ENCODE measurements around the gene NRXN3. TPM values are rescaled to one million over a fixed set of nuclear protein-coding genes. Genes with fewer than 3 reads are reported as not detected.

NRXN3 gene
- total RNA-seq, 1 experiment from 2014 or later = not detected

DNA sequence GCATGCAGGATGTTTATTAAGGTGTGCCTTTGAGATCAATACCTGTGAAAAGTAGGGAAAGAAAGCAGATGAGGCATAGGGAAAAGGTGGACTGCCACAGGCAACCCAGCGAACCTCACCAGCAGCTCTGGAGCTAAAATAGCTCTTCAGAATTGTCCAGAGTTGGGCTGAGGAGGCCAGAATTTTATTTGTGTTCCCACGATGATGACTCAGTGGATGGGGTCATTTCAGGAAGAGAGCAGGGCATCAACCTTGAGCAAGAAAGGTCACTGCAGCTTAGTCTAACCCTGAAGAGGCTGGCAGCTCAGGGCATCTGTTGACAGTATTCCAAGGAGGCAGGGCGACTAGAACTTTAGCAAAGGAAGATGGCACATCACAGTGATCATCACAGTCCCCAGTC is 1345.0 kb downstream of the NRXN3 start:
- no TSS peak for BruUV-seq (replicated peaks)
- ChIA-PET CTCF (no interaction called here), POLR2A (no interaction called here), RAD21 (ENCODE audit: low non-redundant PET in 1 of 2, low total read pairs in 2 of 2, uncharacterized antibody in 2 of 2, unreplicated experiment in 2 of 2) (no interaction called here)
- TF ChIP-seq, protein P1, sequence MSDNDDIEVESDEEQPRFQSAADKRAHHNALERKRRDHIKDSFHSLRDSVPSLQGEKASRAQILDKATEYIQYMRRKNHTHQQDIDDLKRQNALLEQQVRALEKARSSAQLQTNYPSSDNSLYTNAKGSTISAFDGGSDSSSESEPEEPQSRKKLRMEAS (IDR thresholded peaks at IDR 0.05) = no peak
- TF ChIP-seq FOSL1 (IDR thresholded peaks at IDR 0.05; ENCODE audit: low read depth) (no peak), RAD21 (IDR thresholded peaks at IDR 0.05; ENCODE audit: low read depth) (no peak), SP1 (IDR thresholded peaks at IDR 0.05; ENCODE audit: low read depth) (no peak), YY1 (IDR thresholded peaks at IDR 0.05; ENCODE audit: extremely low read depth, insufficient replicate concordance, low read depth, low read length) (no peak), CBX3 (IDR thresholded peaks at IDR 0.05; ENCODE audit: low read depth) (no peak), JUND (IDR thresholded peaks at IDR 0.05) (no peak), EGR1 (IDR thresholded peaks at IDR 0.05; ENCODE audit: low read depth) (no peak), POLR2AphosphoS5 (IDR thresholded peaks at IDR 0.05; ENCODE audit: low read depth, low read length) (no peak), CEBPB (IDR thresholded peaks at IDR 0.05; ENCODE audit: low read depth) (no peak), POLR2A (IDR thresholded peaks at IDR 0.05; ENCODE audit: borderline replicate concordance, extremely low read depth, insufficient read depth, insufficient read length) (no peak)
- ATAC-seq (no peak), DNase-seq (ENCODE audit: low read depth, low spot score) (no peak)
- Histone ChIP-seq H4K20me1 (ENCODE audit: insufficient read depth) (no peaks in the 10 kb centered on the region), H3K4me3 (replicated peaks in 1 of 2; ENCODE audit: low read depth in 1 of 2, low read length in 2 of 2) (no peak overlapping the region), H3K4me2 (ENCODE audit: low read length) (no peak overlapping the region), H3K27ac (ENCODE audit: low read depth, low read length) (no peak overlapping the region), H3K9me2 (ENCODE audit: insufficient read depth) (no peaks in the 10 kb centered on the region), H3K79me2 (ENCODE audit: insufficient read depth, low read length) (no peaks in the 10 kb centered on the region), H3K9ac (ENCODE audit: low read length) (no peak overlapping the region), H3K4me1 (ENCODE audit: control insufficient read depth in 1 of 2, insufficient read depth in 2 of 2, low read length in 2 of 2) (no peaks in the 10 kb centered on the region), H3K27me3 (ENCODE audit: insufficient read depth, low read length) (no peaks in the 10 kb centered on the region), H3K36me3 (ENCODE audit: control insufficient read depth in 1 of 2, insufficient read depth in 2 of 2, low read length in 2 of 2) (no peaks in the 10 kb centered on the region), H3K9me3 (ENCODE audit: control insufficient read depth in 1 of 2, insufficient read depth in 1 of 2, low read depth in 1 of 2, low read length in 2 of 2) (peaks cover 0 to 12% of the 10 kb centered on the region in 2 experiments; a peak in 2 of 4 replicates), H2AFZ (ENCODE audit: low read depth, low read length, poor library complexity, severe bottlenecking) (no peak overlapping the region)
- intact Hi-C loops (cut with micrococcal nuclease) = no loop called here

DNA sequence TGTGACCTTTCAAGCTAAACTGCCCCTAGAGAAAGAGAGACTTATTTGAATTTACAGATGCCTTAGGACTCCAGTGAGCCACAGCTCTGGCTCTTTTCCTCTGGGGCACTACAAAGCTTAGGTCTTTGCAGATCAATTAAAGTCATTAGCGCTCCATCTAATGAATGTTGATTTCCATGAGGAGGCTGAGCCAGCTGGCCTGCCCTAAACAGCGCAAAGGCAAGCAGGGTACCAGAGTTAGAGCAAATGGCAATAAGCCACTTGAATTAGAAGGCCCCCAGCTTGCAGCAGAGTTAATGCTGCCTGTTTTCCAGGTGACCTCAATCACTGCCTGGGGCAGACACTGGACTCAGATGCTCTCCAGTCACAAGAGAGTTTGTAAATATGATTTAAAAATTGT is 1345.8 kb downstream of the NRXN3 start:
- ChIA-PET CTCF (no interaction called here), RAD21 (ENCODE audit: low non-redundant PET in 1 of 2, low total read pairs in 2 of 2, uncharacterized antibody in 2 of 2, unreplicated experiment in 2 of 2) (no interaction called here), POLR2A (no interaction called here)
- H3K9me2 ChIP-seq (ENCODE audit: insufficient read depth) = no peaks in the 10 kb centered on the region
- peaks cover 0 to 6% of the 10 kb centered on the region in 2 experiments; a peak in 2 of 4 replicates for H3K9me3 ChIP-seq (ENCODE audit: control insufficient read depth in 1 of 2, insufficient read depth in 1 of 2, low read depth in 1 of 2, low read length in 2 of 2)
- no peak overlapping the region for H3K4me2 ChIP-seq (ENCODE audit: low read length)
- H3K79me2 ChIP-seq (ENCODE audit: insufficient read depth, low read length) = no peaks in the 10 kb centered on the region
- TF ChIP-seq TCF7L2 (IDR thresholded peaks at IDR 0.05; ENCODE audit: borderline replicate concordance, extremely low read depth, insufficient read depth, insufficient read length) (no peak), SIN3A (IDR thresholded peaks at IDR 0.05; ENCODE audit: low read depth) (no peak), YY1 (IDR thresholded peaks at IDR 0.05; ENCODE audit: extremely low read depth, insufficient replicate concordance, low read depth, low read length) (no peak), SRF (IDR thresholded peaks at IDR 0.05; ENCODE audit: low read depth) (no peak), FOSL1 (IDR thresholded peaks at IDR 0.05; ENCODE audit: low read depth) (no peak), EZH2 (IDR thresholded peaks at IDR 0.05) (no peak), JUND (IDR thresholded peaks at IDR 0.05) (no peak), ELF1 (IDR thresholded peaks at IDR 0.05; ENCODE audit: borderline replicate concordance, low read depth) (no peak), RAD21 (IDR thresholded peaks at IDR 0.05; ENCODE audit: low read depth) (no peak), SP1 (IDR thresholded peaks at IDR 0.05; ENCODE audit: low read depth) (no peak), CBX3 (IDR thresholded peaks at IDR 0.05; ENCODE audit: low read depth) (no peak), POLR2A (IDR thresholded peaks at IDR 0.05; ENCODE audit: borderline replicate concordance, extremely low read depth, insufficient read depth, insufficient read length) (no peak), ZNF274 (IDR thresholded peaks at IDR 0.05; ENCODE audit: low read depth, low read length) (no peak), CEBPB (IDR thresholded peaks at IDR 0.05; ENCODE audit: low read depth) (no peak)
- TF ChIP-seq, protein P1 (IDR thresholded peaks at IDR 0.05) = no peak
- TF ChIP-seq, protein P2, sequence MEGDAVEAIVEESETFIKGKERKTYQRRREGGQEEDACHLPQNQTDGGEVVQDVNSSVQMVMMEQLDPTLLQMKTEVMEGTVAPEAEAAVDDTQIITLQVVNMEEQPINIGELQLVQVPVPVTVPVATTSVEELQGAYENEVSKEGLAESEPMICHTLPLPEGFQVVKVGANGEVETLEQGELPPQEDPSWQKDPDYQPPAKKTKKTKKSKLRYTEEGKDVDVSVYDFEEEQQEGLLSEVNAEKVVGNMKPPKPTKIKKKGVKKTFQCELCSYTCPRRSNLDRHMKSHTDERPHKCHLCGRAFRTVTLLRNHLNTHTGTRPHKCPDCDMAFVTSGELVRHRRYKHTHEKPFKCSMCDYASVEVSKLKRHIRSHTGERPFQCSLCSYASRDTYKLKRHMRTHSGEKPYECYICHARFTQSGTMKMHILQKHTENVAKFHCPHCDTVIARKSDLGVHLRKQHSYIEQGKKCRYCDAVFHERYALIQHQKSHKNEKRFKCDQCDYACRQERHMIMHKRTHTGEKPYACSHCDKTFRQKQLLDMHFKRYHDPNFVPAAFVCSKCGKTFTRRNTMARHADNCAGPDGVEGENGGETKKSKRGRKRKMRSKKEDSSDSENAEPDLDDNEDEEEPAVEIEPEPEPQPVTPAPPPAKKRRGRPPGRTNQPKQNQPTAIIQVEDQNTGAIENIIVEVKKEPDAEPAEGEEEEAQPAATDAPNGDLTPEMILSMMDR (IDR thresholded peaks at IDR 0.05 in 2 of 3, conservative IDR thresholded peaks at IDR 0.05 in 1 of 3; ENCODE audit: borderline replicate concordance in 1 of 3, insufficient read depth in 1 of 3, low read depth in 2 of 3, low read length in 2 of 3) = no peak
- no peak overlapping the region for H3K9ac ChIP-seq (ENCODE audit: low read length)
- H3K4me1 ChIP-seq (ENCODE audit: control insufficient read depth in 1 of 2, insufficient read depth in 2 of 2, low read length in 2 of 2) = no peaks in the 10 kb centered on the region
- DNase-seq (ENCODE audit: low read depth, low spot score) (no peak), ATAC-seq (no peak)
- H2AFZ ChIP-seq (ENCODE audit: low read depth, low read length, poor library complexity, severe bottlenecking) = no peak overlapping the region
- H3K27me3 ChIP-seq (ENCODE audit: insufficient read depth, low read length) = no peaks in the 10 kb centered on the region
- H3K36me3 ChIP-seq (ENCODE audit: control insufficient read depth in 1 of 2, insufficient read depth in 2 of 2, low read length in 2 of 2) = no peaks in the 10 kb centered on the region
- H4K20me1 ChIP-seq (ENCODE audit: insufficient read depth) = no peaks in the 10 kb centered on the region
- intact Hi-C loops (cut with micrococcal nuclease) = no loop called here
- BruUV-seq (replicated peaks) = no TSS peak
- H3K4me3 ChIP-seq (replicated peaks in 1 of 2; ENCODE audit: low read depth in 1 of 2, low read length in 2 of 2) = no peak overlapping the region
- no peak overlapping the region for H3K27ac ChIP-seq (ENCODE audit: low read depth, low read length)

Measured in HCT116 (cell line).